Psoas muscle (tissue), 8 donors: ENCODE measurements around the gene APPBP2. TPM values are rescaled to one million over a fixed set of nuclear protein-coding genes. Genes with fewer than 3 reads are reported as not detected.

ENCODE experiments used
- ATAC-seq, 4 donors: fragments of 200-7000 bp; cut with Tn5 transposase; one replicate each; pipeline ENCODE4 v1.9.1; 2020; ENCODE audit warnings: moderate library complexity in 3 of 4, mild to moderate bottlenecking in 2 of 4
- DNase-seq, 2 donors: peaks; one replicate each; pipeline ENCODE4 v3.0.0-alpha.2; 2020
- H3K27ac ChIP-seq: fragments of 200-600 bp; one replicate; pipeline ENCODE4 v1.8.0; 2022
- H3K27me3 ChIP-seq, 3 donors: fragments of 200-600 bp in 1 of 3; one replicate each; pipeline versions ENCODE4 v1.6.1 to v1.8.0; 2013 to 2022; ENCODE audit warnings: low read length in 2 of 3, mild to moderate bottlenecking in 2 of 3, moderate library complexity in 1 of 3; ENCODE audit not compliant: insufficient read depth in 3 of 3
- H3K36me3 ChIP-seq, 2 donors: fragments of 200-600 bp in 1 of 2; one replicate each; pipeline versions ENCODE4 v1.6.1 to v1.8.0; 2013 to 2022; ENCODE audit warnings: low read depth in 1 of 2, mild to moderate bottlenecking in 1 of 2, moderate library complexity in 1 of 2; ENCODE audit not compliant: insufficient read depth in 1 of 2
- H3K4me1 ChIP-seq: fragments of 200-600 bp; one replicate; pipeline ENCODE4 v1.8.0; 2022
- H3K4me3 ChIP-seq: fragments of 200-600 bp; one replicate; pipeline ENCODE4 v1.8.0; 2022; ENCODE audit warnings: mild to moderate bottlenecking
- H3K9me3 ChIP-seq: fragments of 200-600 bp; one replicate; pipeline ENCODE4 v1.8.0; 2022
- CTCF ChIP-seq: fragments of 200-600 bp; IDR thresholded peaks from one replicate; pipeline ENCODE4 v1.8.0; 2022; ENCODE audit warnings: antibody characterized with exemption
- WGBS, 3 donors: extraction: QIAGEN DNeasy Blood & Tissue Kit; methylation state at CpG; one replicate each; pipeline versions ENCODE4 v1.1.6 to v1.1.7; 2013; 5-methylcytosine and 5-hydroxymethylcytosine counted together
- intact Hi-C, 2 donors: fragments of 100-400 bp; cut with DNase I; formaldehyde crosslinking; loops; one replicate each; pipeline versions ENCODE4 v1.11.0 to v1.14.2; 2022
- long read RNA-seq, 2 donors: library from polyadenylated mRNA; unstranded; transcript quantifications; one replicate each; pipeline ENCODE4 v2.0.0, GENCODE V29; 2021
- polyA plus RNA-seq, 3 donors: library from polyadenylated mRNA; stranded (reverse); fragments of 200-250 nt; gene quantifications; one replicate each; pipeline ENCODE4 v1.2.3, GENCODE V29; 2013
- total RNA-seq, 4 donors: library from RNA; stranded (reverse); fragmentation: NEBNext Ultra II Directional in 2 of 4; extraction: Animal tissue kit (Norgen Biotek cat#: 25700) in 2 of 4; gene quantifications; one replicate each; pipeline versions ENCODE4 v1.2.1 to v1.2.4, GENCODE V29; 2021 to 2023
- donor health status: healthy with polysubstance abuse.
- donor health status: DM: no; HTN: no; CAD: no; lungs with moderate emphysema.
- donor health status: Bipolar disorder and iron deficiency.
- donor health status: healthy.
- donor health status: DM: yes; HTN: yes; CAD: no.
- donor health status: DM: no; HTN: no; CAD: no.
- donor health status: DM: no; HTN: no; CAD: no.
- donor health status: DM: yes; HTN: yes; CAD: no.

Gene APPBP2
- total RNA-seq: 10 to 100 TPM; 20.8 to 31.5 (median 25.8) TPM
- polyA plus RNA-seq: 10 to 100 TPM in 1 of 3 donors, 1 to 10 TPM in 2; 5.9 to 35.4 (median 6.4) TPM
- long read RNA-seq, donor 1, full-length matches to known transcripts: 18 of 21 reads
- long read RNA-seq, donor 1, partial matches to known transcripts: 1 of 21 reads
- long read RNA-seq, donor 1, other reads (novel, unspliced or antisense): 2 of 21 reads
- long read RNA-seq, donor 2, full-length matches to known transcripts: 35 of 45 reads
- long read RNA-seq, donor 2, partial matches to known transcripts: 2 of 45 reads
- long read RNA-seq, donor 2, other reads (novel, unspliced or antisense): 8 of 45 reads

GRCh38 chr17:60525685-60526514 lies at the start of gene APPBP2:
Gene APPBP2 (minus strand): TSS chr17:60526242. CDS start chr17:60525931, 311 bp downstream.
- Histone ChIP-seq H3K27ac (peak within 1 kb of the TSS; percentile 100), H3K36me3 (no peaks in the 10 kb centered on the region), H3K4me1 (peaks cover 36% of the 10 kb centered on the region), H3K4me3 (peak within 1 kb of the TSS; percentile 99), H3K9me3 (no peaks in the 10 kb centered on the region), H3K27me3 (no peaks in the 10 kb centered on the region)
- 0% methylated on average over 54 to 69 of the region's 69 CpGs for WGBS, 3 donors
- no peak for TF ChIP-seq CTCF
- DNase-seq: peak; percentile 87 to 93
- peak; percentile 98 to 99 (median 98) for ATAC-seq
- intact Hi-C loops: loop anchor here in 1 of 2 donors (5.0 kb wide), 2 partner anchors 76 to 139 kb away; partner anchors contain the start of gene PPM1D

GRCh38 chr17:60573236-60574051 lies 47.4 kb upstream of the APPBP2 start:
- DNase-seq: no peak
- intact Hi-C loops: no loop called here
- no peak for TF ChIP-seq CTCF
- Histone ChIP-seq H3K36me3 (no peaks in the 10 kb centered on the region), H3K27me3 (no peaks in the 10 kb centered on the region), H3K9me3 (no peaks in the 10 kb centered on the region), H3K27ac (peak overlapping the region; percentile 46), H3K4me3 (no peak overlapping the region), H3K4me1 (no peaks in the 10 kb centered on the region)
- ATAC-seq: peak in 3 of 4 donors; percentile 7 to 31 (median 15)
- 48 to 59% (median 53%) methylated on average over 2 of the region's 2 CpGs for WGBS, 3 donors

GRCh38 chr17:60565233-60565632 lies 39.2 kb upstream of the APPBP2 start:
- intact Hi-C loops: no loop called here
- WGBS, 3 donors: 86 to 96% (median 92%) methylated on average over 6 of the region's 6 CpGs
- DNase-seq (no peak), ATAC-seq (no peak)
- no peaks in the 10 kb centered on the region for H3K9me3 ChIP-seq
- TF ChIP-seq CTCF: no peak
- H3K27me3 ChIP-seq: no peaks in the 10 kb centered on the region
- no peak overlapping the region for H3K27ac ChIP-seq
- H3K4me3 ChIP-seq: no peak overlapping the region
- H3K4me1 ChIP-seq: no peaks in the 10 kb centered on the region
- no peaks in the 10 kb centered on the region for H3K36me3 ChIP-seq

- ATAC-seq (no peak), DNase-seq (no peak)
- no peaks in the 10 kb centered on the region for H3K27me3 ChIP-seq
- no peaks in the 10 kb centered on the region for H3K4me1 ChIP-seq
- H3K27ac ChIP-seq: no peak overlapping the region
- 88 to 91% (median 89%) methylated on average over 2 of the region's 2 CpGs for WGBS, 3 donors
- H3K36me3 ChIP-seq: no peaks in the 10 kb centered on the region
- no peak overlapping the region for H3K4me3 ChIP-seq
- intact Hi-C loops: no loop called here
- TF ChIP-seq CTCF: no peak
- no peaks in the 10 kb centered on the region for H3K9me3 ChIP-seq
Observed at GRCh38 chr17:60563743-60564142, 37.7 kb upstream of the APPBP2 start.
